ENCODE results near the gene APOH. TPM values are rescaled to one million over a fixed set of nuclear protein-coding genes. Genes with fewer than 3 reads are reported as not detected.

APOH gene, protein sequence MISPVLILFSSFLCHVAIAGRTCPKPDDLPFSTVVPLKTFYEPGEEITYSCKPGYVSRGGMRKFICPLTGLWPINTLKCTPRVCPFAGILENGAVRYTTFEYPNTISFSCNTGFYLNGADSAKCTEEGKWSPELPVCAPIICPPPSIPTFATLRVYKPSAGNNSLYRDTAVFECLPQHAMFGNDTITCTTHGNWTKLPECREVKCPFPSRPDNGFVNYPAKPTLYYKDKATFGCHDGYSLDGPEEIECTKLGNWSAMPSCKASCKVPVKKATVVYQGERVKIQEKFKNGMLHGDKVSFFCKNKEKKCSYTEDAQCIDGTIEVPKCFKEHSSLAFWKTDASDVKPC
- total RNA-seq (not detected), total RNA-seq (0 to 0.20 (median 0) reads per million in 172 experiments)
- not detected for polyA plus RNA-seq (2013, experiment 1 of 2)
- not detected for polyA plus RNA-seq (2013, experiment 2 of 2)

DNA sequence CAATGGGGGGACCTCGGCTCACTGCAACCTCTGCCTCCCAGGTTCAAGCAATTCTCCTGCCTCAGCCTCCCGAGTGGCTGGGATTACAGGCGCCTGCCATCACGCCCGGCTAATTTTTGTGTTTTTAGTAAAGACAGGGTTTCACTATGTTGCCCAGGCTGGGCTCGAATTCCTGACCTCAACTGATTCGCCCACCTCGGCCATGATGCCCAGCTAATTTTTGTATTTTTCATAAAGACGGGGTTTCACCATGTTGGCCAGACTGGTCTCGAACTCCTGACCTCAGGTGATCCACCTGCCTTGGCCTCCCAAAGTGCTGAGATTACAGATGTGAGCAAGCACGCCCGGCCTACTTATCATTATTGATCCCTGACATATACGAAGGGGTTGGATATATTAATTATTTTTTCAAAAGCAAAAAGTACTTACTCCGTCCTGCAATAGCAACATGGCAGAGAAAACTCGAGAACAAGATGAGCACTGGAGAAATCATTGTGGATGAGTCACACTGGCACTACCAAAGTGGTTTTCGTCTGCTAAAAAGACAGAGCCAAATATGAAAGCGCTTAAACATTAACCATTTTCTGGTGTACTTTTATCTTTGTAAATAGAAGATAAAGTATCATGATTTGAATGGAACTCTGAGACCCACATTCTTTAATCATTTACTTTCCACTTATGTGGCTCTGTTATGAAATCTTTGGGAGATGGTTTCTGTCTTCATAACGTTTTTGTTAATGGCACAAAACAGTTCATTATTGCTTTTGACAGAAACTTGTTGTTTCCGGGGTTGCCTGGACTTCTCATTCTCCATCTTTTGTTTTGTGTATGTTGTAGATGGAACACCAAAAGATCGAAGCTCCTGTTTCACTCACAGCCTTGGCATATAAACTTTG lies at the start of gene APOH:
Gene APOH, minus strand, starts transcription at position 529 of the 896 bp plus-strand sequence. Its CDS starts 36 bp downstream, at position 493.
- H3K4me3 Mint-ChIP-seq: no peak within 1 kb of the TSS
- no peak for DNase-seq
- TF ChIP-seq, protein P1, sequence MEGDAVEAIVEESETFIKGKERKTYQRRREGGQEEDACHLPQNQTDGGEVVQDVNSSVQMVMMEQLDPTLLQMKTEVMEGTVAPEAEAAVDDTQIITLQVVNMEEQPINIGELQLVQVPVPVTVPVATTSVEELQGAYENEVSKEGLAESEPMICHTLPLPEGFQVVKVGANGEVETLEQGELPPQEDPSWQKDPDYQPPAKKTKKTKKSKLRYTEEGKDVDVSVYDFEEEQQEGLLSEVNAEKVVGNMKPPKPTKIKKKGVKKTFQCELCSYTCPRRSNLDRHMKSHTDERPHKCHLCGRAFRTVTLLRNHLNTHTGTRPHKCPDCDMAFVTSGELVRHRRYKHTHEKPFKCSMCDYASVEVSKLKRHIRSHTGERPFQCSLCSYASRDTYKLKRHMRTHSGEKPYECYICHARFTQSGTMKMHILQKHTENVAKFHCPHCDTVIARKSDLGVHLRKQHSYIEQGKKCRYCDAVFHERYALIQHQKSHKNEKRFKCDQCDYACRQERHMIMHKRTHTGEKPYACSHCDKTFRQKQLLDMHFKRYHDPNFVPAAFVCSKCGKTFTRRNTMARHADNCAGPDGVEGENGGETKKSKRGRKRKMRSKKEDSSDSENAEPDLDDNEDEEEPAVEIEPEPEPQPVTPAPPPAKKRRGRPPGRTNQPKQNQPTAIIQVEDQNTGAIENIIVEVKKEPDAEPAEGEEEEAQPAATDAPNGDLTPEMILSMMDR (IDR thresholded peaks at IDR 0.05): no peak
- no peaks in the 10 kb centered on the region for H3K27me3 ChIP-seq (ENCODE audit: control insufficient read depth in 1 of 2, insufficient read depth in 2 of 2, low read length in 2 of 2)
- no peaks in the 10 kb centered on the region for H3K4me1 ChIP-seq (ENCODE audit: insufficient read depth, low read length)
- H3K27ac ChIP-seq (ENCODE audit: low read depth in 1 of 2, low read length in 2 of 2): no peak within 1 kb of the TSS
- ATAC-seq (ENCODE audit: poor library complexity): no peak
- no peak within 1 kb of the TSS for H3K27ac Mint-ChIP-seq
- ChIA-PET POLR2A (no interaction called here), CTCF (no interaction called here)
- no peaks in the 10 kb centered on the region for H3K36me3 Mint-ChIP-seq (ENCODE audit: low read depth)
- no peaks in the 10 kb centered on the region for H3K9me3 ChIP-seq (ENCODE audit: control insufficient read depth in 1 of 2, insufficient read depth in 1 of 2, low read length in 2 of 2)
- H3K4me1 Mint-ChIP-seq (ENCODE audit: low read depth): peaks cover 10% of the 10 kb centered on the region
- no peak within 1 kb of the TSS for H3K4me3 ChIP-seq (ENCODE audit: low read length)
- intact Hi-C loops (cut with DNase I, micrococcal nuclease): no loop called here
- no peaks in the 10 kb centered on the region for H3K27me3 Mint-ChIP-seq
- H3K9me3 Mint-ChIP-seq: no peaks in the 10 kb centered on the region
- no peaks in the 10 kb centered on the region for H3K36me3 ChIP-seq (ENCODE audit: insufficient read depth, low read length)

DNA sequence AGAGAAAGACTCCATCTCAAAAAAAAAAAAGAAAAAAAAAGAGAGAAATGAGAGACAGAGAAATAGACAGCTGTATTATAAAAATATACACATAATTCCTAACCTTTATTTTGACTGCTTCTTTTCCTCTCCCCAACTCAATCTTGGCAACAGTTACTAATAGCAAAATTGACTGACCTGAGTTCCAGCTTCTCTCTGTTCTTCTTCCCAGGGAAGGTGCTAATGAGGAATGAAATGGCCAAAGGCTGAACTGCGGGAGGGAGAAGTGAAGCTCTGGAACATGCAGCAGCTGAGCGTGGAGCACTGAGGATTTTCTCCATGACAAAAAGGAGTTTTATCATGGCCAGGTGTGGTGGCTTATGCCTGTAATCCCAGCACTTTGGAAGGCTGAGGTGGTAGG lies 48.0 kb upstream of the APOH start:
- no peaks in the 10 kb centered on the region for H3K27me3 Mint-ChIP-seq
- CTCF ChIA-PET: interaction anchor here (0.7 kb wide), 1 partner anchor 15 kb away, joined by 3 read pairs; no protein-coding TSS in a partner anchor
- no peaks in the 10 kb centered on the region for H3K9me3 Mint-ChIP-seq
- Histone ChIP-seq H3K27ac (ENCODE audit: low read depth in 1 of 2, low read length in 2 of 2) (no peak overlapping the region), H3K27me3 (ENCODE audit: control insufficient read depth in 1 of 2, insufficient read depth in 2 of 2, low read length in 2 of 2) (no peaks in the 10 kb centered on the region), H3K4me1 (ENCODE audit: insufficient read depth, low read length) (no peaks in the 10 kb centered on the region), H3K36me3 (ENCODE audit: insufficient read depth, low read length) (no peaks in the 10 kb centered on the region), H3K4me3 (ENCODE audit: low read length) (no peak overlapping the region), H3K9me3 (ENCODE audit: control insufficient read depth in 1 of 2, insufficient read depth in 1 of 2, low read length in 2 of 2) (no peaks in the 10 kb centered on the region)
- no peak overlapping the region for H3K4me3 Mint-ChIP-seq
- intact Hi-C loops (cut with DNase I, micrococcal nuclease): no loop called here
- POLR2A ChIA-PET: no interaction called here
- TF ChIP-seq, protein P1 (IDR thresholded peaks at IDR 0.05): no peak
- H3K36me3 Mint-ChIP-seq (ENCODE audit: low read depth): no peaks in the 10 kb centered on the region
- no peaks in the 10 kb centered on the region for H3K4me1 Mint-ChIP-seq (ENCODE audit: low read depth)
- H3K27ac Mint-ChIP-seq: no peak overlapping the region
- no peak for ATAC-seq (ENCODE audit: poor library complexity)
- DNase-seq: no peak

DNA sequence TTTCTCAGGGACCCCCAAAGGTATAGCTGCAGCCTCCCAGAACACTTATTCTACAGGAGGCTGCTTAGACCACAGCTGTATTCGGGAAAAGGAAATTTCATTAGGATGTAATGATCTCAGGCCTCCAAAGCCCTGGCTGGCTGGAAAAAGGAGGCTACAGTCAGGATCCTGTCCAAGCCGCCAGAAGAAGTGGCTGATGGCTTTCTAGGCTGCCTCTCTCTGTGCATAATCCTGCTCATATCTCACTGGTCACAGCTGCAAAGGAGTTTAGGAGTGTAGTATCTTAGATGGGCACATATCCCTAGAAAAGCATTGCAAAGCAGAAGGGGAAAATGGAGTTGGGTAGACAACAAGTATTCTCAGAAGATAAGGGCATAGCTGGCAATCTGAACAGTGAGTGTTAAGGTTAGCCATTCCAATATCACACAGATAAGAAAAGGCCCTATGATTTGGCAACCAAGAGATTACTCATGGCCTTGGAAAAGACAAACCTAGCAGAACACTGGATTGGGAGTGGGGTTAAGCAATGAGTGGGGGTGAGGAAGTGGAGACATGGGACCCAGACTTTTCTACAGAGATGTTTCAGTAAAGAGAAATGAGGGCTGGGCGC lies 47.2 kb upstream of the APOH start:
- Histone ChIP-seq H3K9me3 (ENCODE audit: control insufficient read depth in 1 of 2, insufficient read depth in 1 of 2, low read length in 2 of 2) (peaks cover 0 to 4% of the 10 kb centered on the region in 2 experiments), H3K27me3 (ENCODE audit: control insufficient read depth in 1 of 2, insufficient read depth in 2 of 2, low read length in 2 of 2) (no peaks in the 10 kb centered on the region), H3K4me1 (ENCODE audit: insufficient read depth, low read length) (no peaks in the 10 kb centered on the region), H3K4me3 (ENCODE audit: low read length) (no peak overlapping the region), H3K36me3 (ENCODE audit: insufficient read depth, low read length) (no peaks in the 10 kb centered on the region), H3K27ac (ENCODE audit: low read depth in 1 of 2, low read length in 2 of 2) (no peak overlapping the region)
- no peak overlapping the region for H3K4me3 Mint-ChIP-seq
- no peaks in the 10 kb centered on the region for H3K4me1 Mint-ChIP-seq (ENCODE audit: low read depth)
- H3K9me3 Mint-ChIP-seq: no peaks in the 10 kb centered on the region
- ChIA-PET POLR2A (no interaction called here), CTCF (interaction anchor here (0.7 to 1.2 kb wide), 3 partner anchors 11 to 348 kb away, joined by 3 read pairs; no protein-coding TSS in a partner anchor)
- ATAC-seq (ENCODE audit: poor library complexity) (no peak), DNase-seq (no peak)
- TF ChIP-seq, protein P1 (IDR thresholded peaks at IDR 0.05): no peak
- H3K27me3 Mint-ChIP-seq: no peaks in the 10 kb centered on the region
- intact Hi-C loops (cut with DNase I, micrococcal nuclease): no loop called here
- H3K27ac Mint-ChIP-seq: no peak overlapping the region
- H3K36me3 Mint-ChIP-seq (ENCODE audit: low read depth): no peaks in the 10 kb centered on the region
